Stomach (tissue), 4 donors: Measurements from ENCODE around the gene ENAH.
"Not testable (repeated sequence)": the region's sequence is repeated elsewhere in the genome, so short reads cannot be mapped to it uniquely, and the experiment has no call there.

Source experiments
- POLR2AphosphoS5 ChIP-seq, 3 donors: sonication (generic); formaldehyde crosslinking; IDR thresholded peaks; one replicate each; pipeline ENCODE4 v1.6.1; 2016; ENCODE audit warnings: antibody characterized with exemption in 3 of 3
- TF ChIP-seq, protein P1 (sequence below), 7 experiments: fragments of 450-650 bp in 4 of 7; fragments of 200-600 bp in 3 of 7; sonication (generic) in 3 of 7; IDR thresholded peaks; one replicate each; pipeline ENCODE4 v1.5.1; 2016 to 2019; ENCODE audit warnings: antibody characterized with exemption in 7 of 7, control low read depth in 2 of 7, mild to moderate bottlenecking in 1 of 7

DNA sequence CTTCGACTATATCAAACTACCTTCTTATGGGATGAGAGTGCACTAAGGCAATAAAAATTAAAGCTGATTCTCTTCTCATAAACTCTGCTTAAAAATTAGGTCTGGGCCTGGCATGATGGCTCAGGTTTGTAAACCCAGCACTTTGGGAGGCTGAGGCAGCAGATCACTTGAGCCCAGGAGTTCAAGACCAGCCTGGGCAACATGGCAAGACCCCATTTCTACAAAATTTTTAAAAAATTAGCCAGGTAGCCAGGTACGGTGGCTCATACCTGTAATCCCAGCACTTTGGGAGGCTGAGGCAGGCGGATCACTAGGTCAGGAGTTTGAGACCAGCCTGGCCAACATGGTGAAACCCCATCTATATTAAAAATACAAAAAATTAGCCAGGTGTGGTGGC lies 3.3 kb upstream of the ENAH start:
- TF ChIP-seq POLR2AphosphoS5 (IDR thresholded peaks at IDR 0.05), result not testable (repeated sequence)
- TF ChIP-seq, protein P1, sequence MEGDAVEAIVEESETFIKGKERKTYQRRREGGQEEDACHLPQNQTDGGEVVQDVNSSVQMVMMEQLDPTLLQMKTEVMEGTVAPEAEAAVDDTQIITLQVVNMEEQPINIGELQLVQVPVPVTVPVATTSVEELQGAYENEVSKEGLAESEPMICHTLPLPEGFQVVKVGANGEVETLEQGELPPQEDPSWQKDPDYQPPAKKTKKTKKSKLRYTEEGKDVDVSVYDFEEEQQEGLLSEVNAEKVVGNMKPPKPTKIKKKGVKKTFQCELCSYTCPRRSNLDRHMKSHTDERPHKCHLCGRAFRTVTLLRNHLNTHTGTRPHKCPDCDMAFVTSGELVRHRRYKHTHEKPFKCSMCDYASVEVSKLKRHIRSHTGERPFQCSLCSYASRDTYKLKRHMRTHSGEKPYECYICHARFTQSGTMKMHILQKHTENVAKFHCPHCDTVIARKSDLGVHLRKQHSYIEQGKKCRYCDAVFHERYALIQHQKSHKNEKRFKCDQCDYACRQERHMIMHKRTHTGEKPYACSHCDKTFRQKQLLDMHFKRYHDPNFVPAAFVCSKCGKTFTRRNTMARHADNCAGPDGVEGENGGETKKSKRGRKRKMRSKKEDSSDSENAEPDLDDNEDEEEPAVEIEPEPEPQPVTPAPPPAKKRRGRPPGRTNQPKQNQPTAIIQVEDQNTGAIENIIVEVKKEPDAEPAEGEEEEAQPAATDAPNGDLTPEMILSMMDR (IDR thresholded peaks at IDR 0.05), result not testable (repeated sequence)
